A549 treated with GW870086 at 1 μM for 4 hours (cell line): ENCODE measurements around the gene EGFLAM. TPM values are rescaled to one million over a fixed set of nuclear protein-coding genes. Genes with fewer than 3 reads are reported as not detected.

Experiments used
- total RNA-seq: library from RNA; stranded (reverse); fragments of 200-300 nt; extraction: Qiagen RNA extraction; gene quantifications from 5 replicates; pipeline ENCODE4 v1.2.3, GENCODE V29; 2022; ENCODE audit warnings: low read depth

EGFLAM gene
- 0.11 to 0.51 TPM (median 0.17 TPM) in 5 replicates for total RNA-seq

GRCh38 chr5:38258319-38259061 lies at the start of gene EGFLAM:
Gene EGFLAM (plus strand): TSS chr5:38258559. CDS start chr5:38258755, 196 bp downstream.

